ENCODE data around the gene IFT43. TPM values are rescaled to one million over a fixed set of nuclear protein-coding genes. Genes with fewer than 3 reads are reported as not detected.
"Not testable (repeated sequence)": the region's sequence is repeated elsewhere in the genome, so short reads cannot be mapped to it uniquely, and the experiment has no call there.

IFT43 gene
- total RNA-seq, 1 donor from 2014 or later: 52.1 TPM

DNA sequence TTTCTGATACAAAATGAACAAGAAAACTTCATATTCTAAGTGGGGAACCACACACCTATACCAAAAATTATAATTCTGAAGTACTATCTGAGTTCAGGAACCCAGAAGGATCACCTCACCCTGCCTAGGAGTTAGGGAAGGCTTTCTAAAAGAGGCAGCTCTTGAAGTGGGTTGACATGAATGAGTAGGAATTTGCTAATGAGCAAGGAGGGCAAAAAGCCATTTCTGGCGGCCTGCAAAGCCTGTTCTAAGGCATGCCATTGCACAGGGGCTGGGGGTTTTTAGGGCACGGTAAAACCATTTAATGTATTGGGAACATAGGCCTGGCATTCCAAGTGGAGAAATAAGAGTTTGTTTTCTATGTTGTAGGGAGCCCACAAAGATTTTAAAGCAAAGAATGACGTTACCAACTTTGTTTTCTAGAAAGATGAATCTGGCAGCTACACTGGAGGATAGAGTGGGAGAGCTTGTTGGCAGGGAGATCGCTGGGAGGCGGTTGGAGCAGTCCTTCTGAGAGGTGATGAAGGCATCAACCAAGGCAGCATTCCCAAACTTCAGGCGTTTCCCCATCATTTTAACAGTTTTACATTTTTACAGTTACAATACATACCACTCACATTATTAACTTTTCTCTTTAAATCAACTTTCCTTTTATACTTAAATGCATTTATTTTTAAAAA is 14.1 kb downstream of the IFT43 start:
- no peak overlapping the region for H3K27ac Mint-ChIP-seq
- DNase-seq (ENCODE audit: low spot score, unreplicated experiment): no peak
- no peaks in the 10 kb centered on the region for H3K27me3 Mint-ChIP-seq
- TF ChIP-seq, protein P1, sequence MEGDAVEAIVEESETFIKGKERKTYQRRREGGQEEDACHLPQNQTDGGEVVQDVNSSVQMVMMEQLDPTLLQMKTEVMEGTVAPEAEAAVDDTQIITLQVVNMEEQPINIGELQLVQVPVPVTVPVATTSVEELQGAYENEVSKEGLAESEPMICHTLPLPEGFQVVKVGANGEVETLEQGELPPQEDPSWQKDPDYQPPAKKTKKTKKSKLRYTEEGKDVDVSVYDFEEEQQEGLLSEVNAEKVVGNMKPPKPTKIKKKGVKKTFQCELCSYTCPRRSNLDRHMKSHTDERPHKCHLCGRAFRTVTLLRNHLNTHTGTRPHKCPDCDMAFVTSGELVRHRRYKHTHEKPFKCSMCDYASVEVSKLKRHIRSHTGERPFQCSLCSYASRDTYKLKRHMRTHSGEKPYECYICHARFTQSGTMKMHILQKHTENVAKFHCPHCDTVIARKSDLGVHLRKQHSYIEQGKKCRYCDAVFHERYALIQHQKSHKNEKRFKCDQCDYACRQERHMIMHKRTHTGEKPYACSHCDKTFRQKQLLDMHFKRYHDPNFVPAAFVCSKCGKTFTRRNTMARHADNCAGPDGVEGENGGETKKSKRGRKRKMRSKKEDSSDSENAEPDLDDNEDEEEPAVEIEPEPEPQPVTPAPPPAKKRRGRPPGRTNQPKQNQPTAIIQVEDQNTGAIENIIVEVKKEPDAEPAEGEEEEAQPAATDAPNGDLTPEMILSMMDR (IDR thresholded peaks at IDR 0.05; ENCODE audit: unreplicated experiment): no peak
- H3K4me1 Mint-ChIP-seq (ENCODE audit: low read depth): no peaks in the 10 kb centered on the region
- H3K4me3 Mint-ChIP-seq (ENCODE audit: low read depth): no peak overlapping the region
- peaks cover 34% of the 10 kb centered on the region for H3K36me3 Mint-ChIP-seq (ENCODE audit: insufficient read depth)
- peaks cover 8% of the 10 kb centered on the region for H3K9me3 Mint-ChIP-seq (ENCODE audit: low read depth)

DNA sequence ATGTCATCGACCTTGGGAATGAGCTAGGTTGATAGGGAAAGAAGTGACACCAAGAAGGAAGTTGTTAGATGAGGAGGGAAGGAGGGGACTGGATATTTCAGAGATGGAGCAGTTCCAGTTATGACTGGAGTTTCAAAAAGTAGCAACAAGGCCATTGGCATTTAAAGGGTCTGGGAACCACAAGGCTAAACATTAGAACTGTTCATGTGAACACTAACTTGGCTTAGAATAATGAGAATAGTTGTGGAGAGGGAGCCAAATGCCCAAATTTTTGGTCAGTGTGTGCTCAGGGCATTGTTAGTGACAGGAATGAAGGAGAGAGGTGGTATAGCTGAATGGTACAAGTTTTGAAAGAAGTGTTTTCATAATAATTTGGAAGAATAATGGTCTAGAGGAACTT is 16.8 kb downstream of the IFT43 start:
- peaks cover 52% of the 10 kb centered on the region for H3K36me3 Mint-ChIP-seq (ENCODE audit: insufficient read depth)
- H3K4me3 Mint-ChIP-seq (ENCODE audit: low read depth): no peak overlapping the region
- H3K9me3 Mint-ChIP-seq (ENCODE audit: low read depth): peaks cover 11% of the 10 kb centered on the region
- TF ChIP-seq, protein P1 (IDR thresholded peaks at IDR 0.05; ENCODE audit: unreplicated experiment): no peak
- no peaks in the 10 kb centered on the region for H3K27me3 Mint-ChIP-seq
- DNase-seq (ENCODE audit: low spot score, unreplicated experiment): no peak
- H3K27ac Mint-ChIP-seq: no peak overlapping the region
- peaks cover 2% of the 10 kb centered on the region for H3K4me1 Mint-ChIP-seq (ENCODE audit: low read depth)

DNA sequence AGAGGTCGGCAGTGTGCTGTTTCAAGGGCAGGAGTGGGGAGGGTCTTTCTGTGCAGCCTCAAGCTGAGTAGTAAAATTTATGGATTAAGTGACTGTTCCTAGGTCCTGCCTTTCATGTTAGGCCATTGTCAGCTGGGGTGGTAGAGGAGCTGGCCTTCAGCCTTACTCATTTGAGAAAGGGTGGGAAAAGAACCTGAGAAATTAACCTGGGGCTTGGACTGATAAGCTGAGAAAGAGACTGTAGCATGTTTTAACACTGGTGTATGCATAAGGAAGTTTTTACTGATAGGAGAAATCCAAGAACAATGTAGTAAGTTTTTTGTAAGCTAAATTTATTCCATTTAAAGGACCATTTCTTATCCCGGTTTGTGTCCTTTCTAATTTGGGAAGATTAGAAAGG is 20.7 kb downstream of the IFT43 start:
- H3K9me3 Mint-ChIP-seq (ENCODE audit: low read depth): peaks cover 11% of the 10 kb centered on the region
- no peak for DNase-seq (ENCODE audit: low spot score, unreplicated experiment)
- H3K27ac Mint-ChIP-seq: peak overlapping the region; percentile 10
- no peak overlapping the region for H3K4me3 Mint-ChIP-seq (ENCODE audit: low read depth)
- no peaks in the 10 kb centered on the region for H3K27me3 Mint-ChIP-seq
- peaks cover 2% of the 10 kb centered on the region for H3K4me1 Mint-ChIP-seq (ENCODE audit: low read depth)
- TF ChIP-seq, protein P1 (IDR thresholded peaks at IDR 0.05; ENCODE audit: unreplicated experiment): no peak
- H3K36me3 Mint-ChIP-seq (ENCODE audit: insufficient read depth): peaks cover 51% of the 10 kb centered on the region

DNA sequence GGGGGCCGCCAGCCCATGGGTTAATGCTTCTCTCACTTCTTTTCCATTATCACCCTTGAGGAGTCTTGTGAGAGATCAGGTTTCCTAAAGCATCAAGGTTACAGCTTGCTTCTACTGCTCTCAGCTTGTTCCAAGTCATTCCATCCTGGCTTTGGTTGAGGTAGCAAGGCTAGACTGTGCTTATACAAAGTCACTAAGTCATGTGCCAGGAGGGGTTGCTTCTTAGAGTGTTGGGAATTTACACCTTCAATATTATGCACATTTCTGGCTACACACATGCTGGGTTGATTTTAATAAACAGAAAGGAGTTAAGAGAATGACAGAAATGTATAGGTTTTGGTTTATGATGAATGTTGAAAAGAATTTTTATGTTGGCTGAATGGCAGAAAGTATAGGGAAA is 21.8 kb downstream of the IFT43 start:
- Mint-ChIP-seq H3K36me3 (ENCODE audit: insufficient read depth) (peaks cover 44% of the 10 kb centered on the region), H3K27ac (no peak overlapping the region), H3K4me1 (ENCODE audit: low read depth) (peaks cover 2% of the 10 kb centered on the region), H3K9me3 (ENCODE audit: low read depth) (peaks cover 11% of the 10 kb centered on the region), H3K27me3 (no peaks in the 10 kb centered on the region), H3K4me3 (ENCODE audit: low read depth) (no peak overlapping the region)
- DNase-seq (ENCODE audit: low spot score, unreplicated experiment): no peak
- TF ChIP-seq, protein P1 (IDR thresholded peaks at IDR 0.05; ENCODE audit: unreplicated experiment): no peak

DNA sequence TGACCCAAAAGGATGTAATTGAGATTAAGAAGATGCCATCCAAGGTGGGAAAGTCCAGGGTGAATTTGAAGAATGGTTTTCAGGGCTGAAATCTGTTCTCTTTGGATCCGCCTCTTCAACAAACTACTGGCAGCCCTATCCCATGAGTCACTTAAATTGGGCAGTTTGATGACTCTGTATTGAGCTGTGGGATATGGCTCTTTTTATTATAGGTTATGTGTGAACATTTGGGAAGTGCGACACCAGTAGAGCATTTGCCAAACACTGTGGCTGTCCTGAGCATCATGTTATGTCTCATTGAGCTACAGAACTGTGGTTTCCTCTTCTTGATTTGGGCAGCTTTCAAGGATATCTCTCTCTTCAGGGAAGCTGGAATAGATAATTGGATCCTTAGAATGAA is 22.3 kb downstream of the IFT43 start:
- Mint-ChIP-seq H3K4me1 (ENCODE audit: low read depth) (peaks cover 2% of the 10 kb centered on the region), H3K27ac (no peak overlapping the region), H3K9me3 (ENCODE audit: low read depth) (peaks cover 11% of the 10 kb centered on the region), H3K36me3 (ENCODE audit: insufficient read depth) (peaks cover 43% of the 10 kb centered on the region), H3K4me3 (ENCODE audit: low read depth) (no peak overlapping the region), H3K27me3 (no peaks in the 10 kb centered on the region)
- no peak for DNase-seq (ENCODE audit: low spot score, unreplicated experiment)
- TF ChIP-seq, protein P1 (IDR thresholded peaks at IDR 0.05; ENCODE audit: unreplicated experiment): no peak

DNA sequence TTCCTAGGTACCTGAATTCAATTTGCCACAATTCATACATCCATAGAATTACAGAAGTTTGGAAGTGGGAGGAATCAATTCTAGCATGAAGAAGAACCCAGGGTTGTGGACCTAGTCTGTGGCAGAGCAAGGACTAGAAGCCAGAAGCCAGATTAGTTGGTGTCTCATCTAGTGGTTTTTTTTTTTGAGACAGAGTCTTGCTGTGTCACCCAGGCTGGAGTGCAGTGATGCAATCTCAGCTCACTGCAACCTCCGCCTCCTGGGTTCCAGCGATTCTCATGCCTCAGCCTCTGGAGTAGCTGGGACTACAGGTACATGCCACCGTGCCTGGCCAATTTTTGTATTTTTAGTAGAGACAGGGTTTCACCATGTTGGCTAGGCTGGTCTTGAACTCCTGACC is 24.1 kb downstream of the IFT43 start:
- not testable (repeated sequence) for H3K27me3 Mint-ChIP-seq; H3K27ac Mint-ChIP-seq; H3K4me1 Mint-ChIP-seq (ENCODE audit: low read depth); H3K9me3 Mint-ChIP-seq (ENCODE audit: low read depth); H3K4me3 Mint-ChIP-seq (ENCODE audit: low read depth); DNase-seq (ENCODE audit: low spot score, unreplicated experiment)
- H3K36me3 Mint-ChIP-seq (ENCODE audit: insufficient read depth): peaks cover 41% of the 10 kb centered on the region
